Measurements from ENCODE around the gene C13orf46. TPM values are rescaled to one million over a fixed set of nuclear protein-coding genes. Genes with fewer than 3 reads are reported as not detected.

Gene C13orf46
- total RNA-seq, 1 donor from 2014 or later = under 0.01 TPM

GRCh38 chr13:113955235-113955634, 18.6 kb downstream of the C13orf46 start:
- Histone ChIP-seq H3K27ac (ENCODE audit: low read depth, low read length) (no peak overlapping the region), H3K9me3 (ENCODE audit: control insufficient read depth in 3 of 3, low read length in 3 of 3) (no peaks in the 10 kb centered on the region), H3K4me1 (ENCODE audit: control insufficient read depth in 3 of 3, insufficient read depth in 3 of 3, low read length in 3 of 3) (peaks cover 4 to 12% (median 4%) of the 10 kb centered on the region in 3 donors), H3K36me3 (ENCODE audit: control insufficient read depth in 3 of 3, insufficient read depth in 3 of 3, low read length in 3 of 3) (peaks cover 4 to 19% (median 8%) of the 10 kb centered on the region in 3 donors), H3K4me3 (ENCODE audit: low read length in 3 of 3) (no peak overlapping the region), H3K9ac (ENCODE audit: low read depth in 1 of 3, low read length in 3 of 3) (no peak overlapping the region), H3K27me3 (ENCODE audit: control insufficient read depth in 3 of 3, insufficient read depth in 3 of 3, low read length in 3 of 3) (no peaks in the 10 kb centered on the region)

- Histone ChIP-seq H3K4me3 (ENCODE audit: low read length in 3 of 3) (no peak overlapping the region), H3K4me1 (ENCODE audit: control insufficient read depth in 3 of 3, insufficient read depth in 3 of 3, low read length in 3 of 3) (peaks cover 4 to 12% (median 4%) of the 10 kb centered on the region in 3 donors), H3K36me3 (ENCODE audit: control insufficient read depth in 3 of 3, insufficient read depth in 3 of 3, low read length in 3 of 3) (peaks cover 4 to 19% (median 8%) of the 10 kb centered on the region in 3 donors), H3K9ac (ENCODE audit: low read depth in 1 of 3, low read length in 3 of 3) (no peak overlapping the region), H3K9me3 (ENCODE audit: control insufficient read depth in 3 of 3, low read length in 3 of 3) (no peaks in the 10 kb centered on the region), H3K27ac (ENCODE audit: low read depth, low read length) (no peak overlapping the region), H3K27me3 (ENCODE audit: control insufficient read depth in 3 of 3, insufficient read depth in 3 of 3, low read length in 3 of 3) (no peaks in the 10 kb centered on the region)
Measured at GRCh38 chr13:113954046-113954835, 19.6 kb downstream of the C13orf46 start.

GRCh38 chr13:113953561-113953960, 20.3 kb downstream of the C13orf46 start:
- H3K36me3 ChIP-seq (ENCODE audit: control insufficient read depth in 3 of 3, insufficient read depth in 3 of 3, low read length in 3 of 3) = peaks cover 4 to 19% (median 8%) of the 10 kb centered on the region in 3 donors
- H3K27me3 ChIP-seq (ENCODE audit: control insufficient read depth in 3 of 3, insufficient read depth in 3 of 3, low read length in 3 of 3) = no peaks in the 10 kb centered on the region
- peaks cover 4 to 12% (median 4%) of the 10 kb centered on the region in 3 donors for H3K4me1 ChIP-seq (ENCODE audit: control insufficient read depth in 3 of 3, insufficient read depth in 3 of 3, low read length in 3 of 3)
- H3K27ac ChIP-seq (ENCODE audit: low read depth, low read length) = no peak overlapping the region
- H3K4me3 ChIP-seq (ENCODE audit: low read length in 3 of 3) = no peak overlapping the region
- H3K9ac ChIP-seq (ENCODE audit: low read depth in 1 of 3, low read length in 3 of 3) = no peak overlapping the region
- H3K9me3 ChIP-seq (ENCODE audit: control insufficient read depth in 3 of 3, low read length in 3 of 3) = no peaks in the 10 kb centered on the region

GRCh38 chr13:113952983-113953520, 20.8 kb downstream of the C13orf46 start:
- H3K9ac ChIP-seq (ENCODE audit: low read depth in 1 of 3, low read length in 3 of 3) = no peak overlapping the region
- H3K4me1 ChIP-seq (ENCODE audit: control insufficient read depth in 3 of 3, insufficient read depth in 3 of 3, low read length in 3 of 3) = peaks cover 4 to 12% (median 4%) of the 10 kb centered on the region in 3 donors
- H3K27ac ChIP-seq (ENCODE audit: low read depth, low read length) = no peak overlapping the region
- no peaks in the 10 kb centered on the region for H3K27me3 ChIP-seq (ENCODE audit: control insufficient read depth in 3 of 3, insufficient read depth in 3 of 3, low read length in 3 of 3)
- H3K36me3 ChIP-seq (ENCODE audit: control insufficient read depth in 3 of 3, insufficient read depth in 3 of 3, low read length in 3 of 3) = peaks cover 4 to 19% (median 8%) of the 10 kb centered on the region in 3 donors
- H3K9me3 ChIP-seq (ENCODE audit: control insufficient read depth in 3 of 3, low read length in 3 of 3) = no peaks in the 10 kb centered on the region
- no peak overlapping the region for H3K4me3 ChIP-seq (ENCODE audit: low read length in 3 of 3)

- Histone ChIP-seq H3K9me3 (ENCODE audit: control insufficient read depth in 3 of 3, low read length in 3 of 3) (no peaks in the 10 kb centered on the region), H3K36me3 (ENCODE audit: control insufficient read depth in 3 of 3, insufficient read depth in 3 of 3, low read length in 3 of 3) (peaks cover 4 to 19% (median 8%) of the 10 kb centered on the region in 3 donors), H3K27me3 (ENCODE audit: control insufficient read depth in 3 of 3, insufficient read depth in 3 of 3, low read length in 3 of 3) (no peaks in the 10 kb centered on the region), H3K27ac (ENCODE audit: low read depth, low read length) (no peak overlapping the region), H3K9ac (ENCODE audit: low read depth in 1 of 3, low read length in 3 of 3) (no peak overlapping the region), H3K4me3 (ENCODE audit: low read length in 3 of 3) (no peak overlapping the region), H3K4me1 (ENCODE audit: control insufficient read depth in 3 of 3, insufficient read depth in 3 of 3, low read length in 3 of 3) (peaks cover 4 to 17% (median 4%) of the 10 kb centered on the region in 3 donors)
Measured at GRCh38 chr13:113952151-113952982, 21.5 kb downstream of the C13orf46 start.

GRCh38 chr13:113951246-113951999, 22.5 kb downstream of the C13orf46 start:
- Histone ChIP-seq H3K4me1 (ENCODE audit: control insufficient read depth in 3 of 3, insufficient read depth in 3 of 3, low read length in 3 of 3) (peaks cover 4 to 19% (median 4%) of the 10 kb centered on the region in 3 donors), H3K36me3 (ENCODE audit: control insufficient read depth in 3 of 3, insufficient read depth in 3 of 3, low read length in 3 of 3) (peaks cover 4 to 19% (median 8%) of the 10 kb centered on the region in 3 donors), H3K9ac (ENCODE audit: low read depth in 1 of 3, low read length in 3 of 3) (peak overlapping the region in 2 of 3 donors; percentile 32 to 68), H3K9me3 (ENCODE audit: control insufficient read depth in 3 of 3, low read length in 3 of 3) (no peaks in the 10 kb centered on the region), H3K27me3 (ENCODE audit: control insufficient read depth in 3 of 3, insufficient read depth in 3 of 3, low read length in 3 of 3) (no peaks in the 10 kb centered on the region), H3K27ac (ENCODE audit: low read depth, low read length) (no peak overlapping the region), H3K4me3 (ENCODE audit: low read length in 3 of 3) (peak overlapping the region in 2 of 3 donors; percentile 13 to 32)

- Histone ChIP-seq H3K4me3 (ENCODE audit: low read length in 3 of 3) (peak overlapping the region in 2 of 3 donors; percentile 13 to 32), H3K27me3 (ENCODE audit: control insufficient read depth in 3 of 3, insufficient read depth in 3 of 3, low read length in 3 of 3) (no peaks in the 10 kb centered on the region), H3K4me1 (ENCODE audit: control insufficient read depth in 3 of 3, insufficient read depth in 3 of 3, low read length in 3 of 3) (peaks cover 4 to 19% (median 4%) of the 10 kb centered on the region in 3 donors), H3K27ac (ENCODE audit: low read depth, low read length) (no peak overlapping the region), H3K9me3 (ENCODE audit: control insufficient read depth in 3 of 3, low read length in 3 of 3) (no peaks in the 10 kb centered on the region), H3K36me3 (ENCODE audit: control insufficient read depth in 3 of 3, insufficient read depth in 3 of 3, low read length in 3 of 3) (peaks cover 4 to 18% (median 7%) of the 10 kb centered on the region in 3 donors), H3K9ac (ENCODE audit: low read depth in 1 of 3, low read length in 3 of 3) (peak overlapping the region; percentile 32 to 68 (median 61))
Measured at GRCh38 chr13:113950451-113951245, 23.2 kb downstream of the C13orf46 start.

- peaks cover 1 to 7% (median 2%) of the 10 kb centered on the region in 3 donors for H3K36me3 ChIP-seq (ENCODE audit: control insufficient read depth in 3 of 3, insufficient read depth in 3 of 3, low read length in 3 of 3)
Measured at GRCh38 chr13:113949546-113949945, 24.3 kb downstream of the C13orf46 start.

More at GRCh38 chr13:113949546-113949945, 24.3 kb downstream of the C13orf46 start:
- Histone ChIP-seq H3K9ac (ENCODE audit: low read depth in 1 of 3, low read length in 3 of 3) (no peak overlapping the region), H3K9me3 (ENCODE audit: control insufficient read depth in 3 of 3, low read length in 3 of 3) (no peaks in the 10 kb centered on the region), H3K27ac (ENCODE audit: low read depth, low read length) (no peak overlapping the region), H3K27me3 (ENCODE audit: control insufficient read depth in 3 of 3, insufficient read depth in 3 of 3, low read length in 3 of 3) (no peaks in the 10 kb centered on the region), H3K4me1 (ENCODE audit: control insufficient read depth in 3 of 3, insufficient read depth in 3 of 3, low read length in 3 of 3) (peaks cover 4 to 19% (median 4%) of the 10 kb centered on the region in 3 donors), H3K4me3 (ENCODE audit: low read length in 3 of 3) (no peak overlapping the region)
